OCI-LY1 (cell line): ENCODE data around the gene CYREN.

Source experiments
- H2AFZ ChIP-seq: fragments of 200-600 bp; sonication (generic), shearing (Covaris generic); 2 replicates; pipeline ENCODE4 v1.6.0; 2014; ENCODE audit warnings: antibody characterized with exemption, mild to moderate bottlenecking, low read length
- H3F3A ChIP-seq: fragments of 200-600 bp; sonication (generic), shearing (Covaris generic); 2 replicates; pipeline ENCODE4 v1.6.0; 2014; ENCODE audit warnings: mild to moderate bottlenecking, antibody characterized with exemption, low read length, moderate library complexity; ENCODE audit not compliant: insufficient read depth
- H3K27ac ChIP-seq: fragments of 200-600 bp; sonication (generic); 2 replicates; pipeline ENCODE4 v1.5.1; 2014; ENCODE audit warnings: low read length, mixed run types, mild to moderate bottlenecking, low read depth; ENCODE audit not compliant: poor library complexity, severe bottlenecking
- H3K27me3 ChIP-seq: fragments of 200-600 bp; sonication (generic); 2 replicates; pipeline ENCODE4 v1.6.0; 2014; ENCODE audit warnings: antibody characterized with exemption, mild to moderate bottlenecking, low read length, moderate library complexity; ENCODE audit not compliant: insufficient read depth
- H3K36me3 ChIP-seq: fragments of 200-600 bp; sonication (generic); 2 replicates; pipeline ENCODE4 v1.6.1; 2014; ENCODE audit warnings: mild to moderate bottlenecking, antibody characterized with exemption, low read length, moderate library complexity, mixed read lengths; ENCODE audit not compliant: insufficient read depth
- H3K4me1 ChIP-seq: fragments of 200-600 bp; sonication (generic); 2 replicates; pipeline ENCODE4 v1.5.1; 2014; ENCODE audit warnings: mild to moderate bottlenecking, low read length, moderate library complexity; ENCODE audit not compliant: insufficient read depth, severe bottlenecking
- H3K4me2 ChIP-seq: fragments of 200-600 bp; sonication (generic), shearing (Covaris generic); 2 replicates; pipeline ENCODE4 v1.6.1; 2014; ENCODE audit warnings: low read length
- H3K4me3 ChIP-seq: fragments of 200-600 bp; sonication (generic); 2 replicates; pipeline ENCODE4 v1.5.1; 2014; ENCODE audit warnings: low read length, low read depth, mild to moderate bottlenecking, mixed read lengths; ENCODE audit not compliant: poor library complexity, severe bottlenecking
- H3K79me2 ChIP-seq: fragments of 200-600 bp; shearing (Covaris generic); 2 replicates; pipeline ENCODE4 v1.6.1; 2016; ENCODE audit warnings: mixed run types, low read length, mixed read lengths; ENCODE audit not compliant: insufficient read depth
- H3K9ac ChIP-seq: fragments of 200-600 bp; sonication (generic), shearing (Covaris generic); 2 replicates; pipeline ENCODE4 v1.6.1; 2014; ENCODE audit warnings: mild to moderate bottlenecking, low read length, mixed read lengths
- H3K9me2 ChIP-seq: fragments of 200-600 bp; sonication (generic), shearing (Covaris generic); 2 replicates; pipeline ENCODE4 v1.6.1; 2014; ENCODE audit warnings: low read depth, mild to moderate bottlenecking, low read length, mixed read lengths
- H3K9me3 ChIP-seq: fragments of 200-600 bp; shearing (Covaris generic); 2 replicates; pipeline ENCODE4 v1.6.1; 2014; ENCODE audit warnings: low read length, mixed read lengths
- H4K20me1 ChIP-seq: fragments of 200-600 bp; sonication (generic), shearing (Covaris generic); 2 replicates; pipeline ENCODE4 v1.6.0; 2016; ENCODE audit warnings: mild to moderate bottlenecking, low read length; ENCODE audit not compliant: insufficient read depth
- CTCF ChIP-seq: fragments of 200-600 bp; sonication (generic), shearing (Covaris generic); IDR thresholded peaks from 2 replicates; pipeline ENCODE4 v1.5.1; 2017; ENCODE audit warnings: mild to moderate bottlenecking, antibody characterized with exemption, low read length, moderate library complexity, mixed read lengths
- EZH2 ChIP-seq: fragments of 200-600 bp; sonication (generic), shearing (Covaris generic); IDR thresholded peaks from 2 replicates; pipeline ENCODE4 v1.8.0; 2017; ENCODE audit warnings: borderline replicate concordance, mixed run types, mild to moderate bottlenecking, antibody characterized with exemption, low read length, moderate library complexity, mixed read lengths

CYREN gene

GRCh38 chr7:135168489-135169140, 1.9 kb downstream of the CYREN start:
- Histone ChIP-seq H3K9me2 (no peaks in the 10 kb centered on the region), H3K4me1 (peaks cover 34% of the 10 kb centered on the region), H3K4me3 (peak overlapping the region; percentile 91), H3F3A (no peaks in the 10 kb centered on the region), H3K4me2 (peak overlapping the region; percentile 91), H3K36me3 (peaks cover 53% of the 10 kb centered on the region), H3K9ac (peak overlapping the region; percentile 16; the same call in 1 of the 2 replicates), H3K9me3 (no peaks in the 10 kb centered on the region), H3K27me3 (no peaks in the 10 kb centered on the region), H2AFZ (no peak overlapping the region), H4K20me1 (no peaks in the 10 kb centered on the region), H3K79me2 (no peaks in the 10 kb centered on the region), H3K27ac (peak overlapping the region; percentile 92)
- no peak for TF ChIP-seq CTCF

GRCh38 chr7:135168001-135168400, 2.5 kb downstream of the CYREN start:
- H3K4me1 ChIP-seq: peaks cover 34% of the 10 kb centered on the region
- peak overlapping the region; percentile 92 for H3K27ac ChIP-seq
- no peaks in the 10 kb centered on the region for H3K79me2 ChIP-seq
- peak overlapping the region; percentile 91 for H3K4me3 ChIP-seq
- no peaks in the 10 kb centered on the region for H4K20me1 ChIP-seq
- no peaks in the 10 kb centered on the region for H3K9me2 ChIP-seq
- H3K4me2 ChIP-seq: peak overlapping the region; percentile 91; the same call in 1 of the 2 replicates
- H3K36me3 ChIP-seq: peaks cover 58% of the 10 kb centered on the region
- H3K27me3 ChIP-seq: no peaks in the 10 kb centered on the region
- H3F3A ChIP-seq: no peaks in the 10 kb centered on the region
- H2AFZ ChIP-seq: no peak overlapping the region
- no peak overlapping the region for H3K9ac ChIP-seq
- no peaks in the 10 kb centered on the region for H3K9me3 ChIP-seq
- TF ChIP-seq EZH2 (no peak), CTCF (no peak)

- TF ChIP-seq CTCF (no peak), EZH2 (no peak)
- Histone ChIP-seq H2AFZ (no peak overlapping the region), H4K20me1 (no peaks in the 10 kb centered on the region), H3K27ac (no peak overlapping the region), H3K9me2 (no peaks in the 10 kb centered on the region), H3K36me3 (peaks cover 64% of the 10 kb centered on the region), H3K9me3 (0 out of 2 replicates have a peak, but pooled peaks cover 2% of the 10 kb centered on the region), H3F3A (no peaks in the 10 kb centered on the region), H3K79me2 (no peaks in the 10 kb centered on the region), H3K4me1 (peaks cover 33% of the 10 kb centered on the region), H3K4me3 (no peak overlapping the region), H3K4me2 (no peak overlapping the region), H3K9ac (no peak overlapping the region), H3K27me3 (no peaks in the 10 kb centered on the region)
Measured at GRCh38 chr7:135167365-135167917, 3.1 kb downstream of the CYREN start.
